Stomach (tissue), 4 donors: ENCODE measurements around the gene SMG1.
"Not testable (repeated sequence)": the region's sequence is repeated elsewhere in the genome, so short reads cannot be mapped to it uniquely, and the experiment has no call there.

Experiments used
- CTCF ChIP-seq, 7 experiments: fragments of 450-650 bp in 4 of 7; fragments of 200-600 bp in 3 of 7; sonication (generic) in 3 of 7; IDR thresholded peaks; one replicate each; pipeline ENCODE4 v1.5.1; 2016 to 2019; ENCODE audit warnings: antibody characterized with exemption in 7 of 7, control low read depth in 2 of 7, mild to moderate bottlenecking in 1 of 7
- POLR2A ChIP-seq, 4 donors: fragments of 450-650 bp; IDR thresholded peaks; one replicate each; pipeline ENCODE4 v1.6.1; 2016; ENCODE audit warnings: antibody characterized with exemption in 4 of 4, control low read depth in 2 of 4, mild to moderate bottlenecking in 1 of 4, moderate library complexity in 1 of 4

DNA sequence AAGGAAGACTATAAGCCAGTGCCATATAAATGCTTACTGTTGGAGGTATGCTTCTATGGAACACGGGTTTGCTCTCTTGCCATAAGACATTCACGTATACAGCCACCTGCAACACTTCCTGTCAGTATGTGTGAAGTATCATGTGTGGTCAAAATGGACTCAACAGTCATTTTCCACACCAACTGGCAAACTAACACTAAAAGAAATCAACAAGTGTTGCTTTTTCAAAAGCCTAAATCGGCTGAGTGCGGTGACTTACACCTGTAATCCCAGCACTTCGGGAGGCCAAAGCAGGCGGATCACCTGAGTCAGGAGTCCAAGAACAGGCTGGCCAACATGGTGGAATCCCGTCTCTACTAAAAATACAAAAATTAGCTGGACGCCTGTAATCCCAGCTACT, 3.1 kb downstream of the SMG1 start:
- not testable (repeated sequence) for TF ChIP-seq CTCF, POLR2A (IDR thresholded peaks at IDR 0.05)
